Stimulated activated CD8-positive, alpha-beta memory T cell treated with anti-CD3 and anti-CD28 coated beads, Interleukin-12 subunit alpha, Interleukin-12 subunit beta, amount 100 ng/mL, for 4 hours (primary cell): ENCODE results near the gene SLTM.
"Not testable (repeated sequence)": the region's sequence is repeated elsewhere in the genome, so short reads cannot be mapped to it uniquely, and the experiment has no call there.

Experiments
- DNase-seq: peaks from one replicate; pipeline ENCODE4 v3.0.0-alpha.2; 2020; ENCODE audit warnings: low read depth

The SLTM gene

GRCh38 chr15:58876306-58877106, 57.0 kb downstream of the SLTM start:
- no peak for DNase-seq

GRCh38 chr15:58875343-58875742, 58.1 kb downstream of the SLTM start:
- DNase-seq, result no peak

- no peak for DNase-seq
Observed at GRCh38 chr15:58873267-58873666, 60.2 kb downstream of the SLTM start.

GRCh38 chr15:58870451-58870850, 63.0 kb downstream of the SLTM start:
- no peak for DNase-seq

- DNase-seq, result no peak
Observed at GRCh38 chr15:58867926-58868325, 65.6 kb downstream of the SLTM start.

GRCh38 chr15:58865425-58865880, 68.0 kb downstream of the SLTM start:
- DNase-seq, result no peak

GRCh38 chr15:58864602-58865424, 68.7 kb downstream of the SLTM start:
- DNase-seq, result no peak

- DNase-seq, result no peak
Observed at GRCh38 chr15:58862326-58862725, 71.2 kb downstream of the SLTM start.

- DNase-seq, result not testable (repeated sequence)
Observed at GRCh38 chr15:58856621-58857020, 76.9 kb downstream of the SLTM start.

- DNase-seq, result no peak
Observed at GRCh38 chr15:58856086-58856485, 77.4 kb downstream of the SLTM start.

- DNase-seq, result no peak
Observed at GRCh38 chr15:58854593-58854992, 78.9 kb downstream of the SLTM start.

GRCh38 chr15:58852347-58852746, 81.1 kb downstream of the SLTM start:
- DNase-seq, result no peak

- not testable (repeated sequence) for DNase-seq
Observed at GRCh38 chr15:58851205-58851604, 82.3 kb downstream of the SLTM start.

- DNase-seq, result no peak
Observed at GRCh38 chr15:58842713-58843396, 90.6 kb downstream of the SLTM start.

- no peak for DNase-seq
Observed at GRCh38 chr15:58840048-58840447, 93.4 kb downstream of the SLTM start.

- no peak for DNase-seq
Observed at GRCh38 chr15:58839485-58839884, 94.0 kb downstream of the SLTM start.

GRCh38 chr15:58833681-58834426, 99.6 kb downstream of the SLTM start:
- not testable (repeated sequence) for DNase-seq

GRCh38 chr15:58830556-58830955, 102.9 kb downstream of the SLTM start:
- DNase-seq, result no peak
